ENCODE measurements around the gene HIRA. TPM values are rescaled to one million over a fixed set of nuclear protein-coding genes. Genes with fewer than 3 reads are reported as not detected.

HIRA gene
- total and polyA plus RNA-seq, 9 of the 15 experiments (the other 6 are each of a cell fraction or from before 2014, with no cell fraction given), result 0.96 to 132 (median 58.4) TPM

DNA sequence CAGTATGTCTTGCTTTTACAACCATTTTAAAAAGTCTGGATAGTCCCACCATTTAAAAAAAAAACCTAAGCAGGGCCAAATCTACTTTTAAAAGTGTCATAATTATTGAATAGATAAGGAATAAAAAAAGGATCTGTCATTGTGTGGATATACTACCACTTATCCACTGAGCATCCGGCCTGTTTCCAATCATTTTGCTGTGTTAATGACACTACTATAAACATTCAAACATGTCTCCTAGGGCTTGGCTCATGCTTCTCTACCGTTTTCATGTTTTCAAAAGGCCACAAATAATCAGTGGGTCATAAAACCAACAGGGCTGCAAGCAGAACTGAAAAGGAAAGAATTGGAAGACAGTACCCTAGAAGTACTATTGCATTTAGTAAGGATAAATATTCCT, 28.5 kb upstream of the HIRA start:
- Histone ChIP-seq H3K4me2 (ENCODE audit: insufficient read depth, low read length) (no peak overlapping the region), H3K36me3 (ENCODE audit: control insufficient read depth, insufficient read depth, low read length) (peaks cover 96% of the 10 kb centered on the region), H2AFZ (ENCODE audit: low read depth, low read length) (no peak overlapping the region), H4K20me1 (replicated peaks; ENCODE audit: control insufficient read depth, insufficient read depth, low read length) (0 out of 2 replicates have a peak, but pooled peaks cover 3% of the 10 kb centered on the region), H3K4me3 (no peak overlapping the region), H3K27ac (ENCODE audit: extremely low read depth, low read depth, low read length) (no peak overlapping the region), H3K4me1 (replicated peaks in 1 of 2; ENCODE audit: control insufficient read depth in 2 of 2, insufficient read depth in 2 of 2, low read length in 2 of 2) (no peaks in the 10 kb centered on the region), H3K27me3 (ENCODE audit: control insufficient read depth in 2 of 2, insufficient read depth in 2 of 2, low read length in 2 of 2) (no peaks in the 10 kb centered on the region), H3K79me2 (ENCODE audit: control insufficient read depth, insufficient read depth, low read length) (no peaks in the 10 kb centered on the region), H3K9ac (ENCODE audit: insufficient read depth in 1 of 2, low read depth in 2 of 2, low read length in 2 of 2) (no peak overlapping the region), H3K9me3 (replicated peaks; ENCODE audit: control insufficient read depth, insufficient read depth, low read depth, low read length) (no peaks in the 10 kb centered on the region), H3K9me1 (ENCODE audit: control insufficient read depth, insufficient read depth, low read length) (no peaks in the 10 kb centered on the region)
- DNase-seq (ENCODE audit: extremely low read depth in 1 of 4, low spot score in 3 of 4), result no peak
- no peak for FAIRE-seq
- intact Hi-C loops (cut with micrococcal nuclease), result no loop called here
- WGBS (ENCODE audit: insufficient coverage, low coverage, missing lambda C conversion rate), result 84% methylated on average over 2 of the region's 2 CpGs
- TF ChIP-seq SOX6 (IDR thresholded peaks at IDR 0.05) (no peak), CBX2 (IDR thresholded peaks at IDR 0.05; ENCODE audit: insufficient read depth, low read length, poor library complexity, severe bottlenecking) (no peak), ZNF23 (CRISPR knock-in tag; IDR thresholded peaks at IDR 0.05) (0 out of 2 replicates have a peak, but pooled peaks have one; percentile 25), HNRNPH1 (optimal IDR thresholded peaks at IDR 0.05; ENCODE audit: low read depth, low read length) (no peak), ZNF561 (CRISPR knock-in tag; conservative IDR thresholded peaks at IDR 0.05) (0 out of 2 replicates have a peak, but pooled peaks have one; percentile 10), ZNF140 (CRISPR knock-in tag; IDR thresholded peaks at IDR 0.05) (0 out of 2 replicates have a peak, but pooled peaks have one; percentile 54), ZNF436 (CRISPR knock-in tag; IDR thresholded peaks at IDR 0.05) (0 out of 2 replicates have a peak, but pooled peaks have one; percentile 5), XRCC3 (IDR thresholded peaks at IDR 0.05) (0 out of 2 replicates have a peak, but pooled peaks have one; percentile 24), ZNF586 (CRISPR knock-in tag; conservative IDR thresholded peaks at IDR 0.05) (0 out of 2 replicates have a peak, but pooled peaks have one; percentile 25)
- TF ChIP-seq, protein P1, sequence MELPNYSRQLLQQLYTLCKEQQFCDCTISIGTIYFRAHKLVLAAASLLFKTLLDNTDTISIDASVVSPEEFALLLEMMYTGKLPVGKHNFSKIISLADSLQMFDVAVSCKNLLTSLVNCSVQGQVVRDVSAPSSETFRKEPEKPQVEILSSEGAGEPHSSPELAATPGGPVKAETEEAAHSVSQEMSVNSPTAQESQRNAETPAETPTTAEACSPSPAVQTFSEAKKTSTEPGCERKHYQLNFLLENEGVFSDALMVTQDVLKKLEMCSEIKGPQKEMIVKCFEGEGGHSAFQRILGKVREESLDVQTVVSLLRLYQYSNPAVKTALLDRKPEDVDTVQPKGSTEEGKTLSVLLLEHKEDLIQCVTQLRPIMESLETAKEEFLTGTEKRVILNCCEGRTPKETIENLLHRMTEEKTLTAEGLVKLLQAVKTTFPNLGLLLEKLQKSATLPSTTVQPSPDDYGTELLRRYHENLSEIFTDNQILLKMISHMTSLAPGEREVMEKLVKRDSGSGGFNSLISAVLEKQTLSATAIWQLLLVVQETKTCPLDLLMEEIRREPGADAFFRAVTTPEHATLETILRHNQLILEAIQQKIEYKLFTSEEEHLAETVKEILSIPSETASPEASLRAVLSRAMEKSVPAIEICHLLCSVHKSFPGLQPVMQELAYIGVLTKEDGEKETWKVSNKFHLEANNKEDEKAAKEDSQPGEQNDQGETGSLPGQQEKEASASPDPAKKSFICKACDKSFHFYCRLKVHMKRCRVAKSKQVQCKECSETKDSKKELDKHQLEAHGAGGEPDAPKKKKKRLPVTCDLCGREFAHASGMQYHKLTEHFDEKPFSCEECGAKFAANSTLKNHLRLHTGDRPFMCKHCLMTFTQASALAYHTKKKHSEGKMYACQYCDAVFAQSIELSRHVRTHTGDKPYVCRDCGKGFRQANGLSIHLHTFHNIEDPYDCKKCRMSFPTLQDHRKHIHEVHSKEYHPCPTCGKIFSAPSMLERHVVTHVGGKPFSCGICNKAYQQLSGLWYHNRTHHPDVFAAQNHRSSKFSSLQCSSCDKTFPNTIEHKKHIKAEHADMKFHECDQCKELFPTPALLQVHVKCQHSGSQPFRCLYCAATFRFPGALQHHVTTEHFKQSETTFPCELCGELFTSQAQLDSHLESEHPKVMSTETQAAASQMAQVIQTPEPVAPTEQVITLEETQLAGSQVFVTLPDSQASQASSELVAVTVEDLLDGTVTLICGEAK (IDR thresholded peaks at IDR 0.05), result no peak
- TF ChIP-seq, protein P1 (CRISPR knock-in tag; IDR thresholded peaks at IDR 0.05), result 0 out of 2 replicates have a peak, but pooled peaks have one; percentile 9
- TF ChIP-seq, protein P2, sequence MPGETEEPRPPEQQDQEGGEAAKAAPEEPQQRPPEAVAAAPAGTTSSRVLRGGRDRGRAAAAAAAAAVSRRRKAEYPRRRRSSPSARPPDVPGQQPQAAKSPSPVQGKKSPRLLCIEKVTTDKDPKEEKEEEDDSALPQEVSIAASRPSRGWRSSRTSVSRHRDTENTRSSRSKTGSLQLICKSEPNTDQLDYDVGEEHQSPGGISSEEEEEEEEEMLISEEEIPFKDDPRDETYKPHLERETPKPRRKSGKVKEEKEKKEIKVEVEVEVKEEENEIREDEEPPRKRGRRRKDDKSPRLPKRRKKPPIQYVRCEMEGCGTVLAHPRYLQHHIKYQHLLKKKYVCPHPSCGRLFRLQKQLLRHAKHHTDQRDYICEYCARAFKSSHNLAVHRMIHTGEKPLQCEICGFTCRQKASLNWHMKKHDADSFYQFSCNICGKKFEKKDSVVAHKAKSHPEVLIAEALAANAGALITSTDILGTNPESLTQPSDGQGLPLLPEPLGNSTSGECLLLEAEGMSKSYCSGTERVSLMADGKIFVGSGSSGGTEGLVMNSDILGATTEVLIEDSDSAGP (CRISPR knock-in tag; IDR thresholded peaks at IDR 0.05), result 0 out of 2 replicates have a peak, but pooled peaks have one; percentile 5
- no TSS peak for BruUV-seq (replicated peaks)
- ChIA-PET CTCF (ENCODE audit: low intra/inter-chr PET ratio) (no interaction called here), POLR2A (interaction anchor here (1.0 to 13.6 kb wide), 4 partner anchors 7 to 23 kb away, joined by 4 to 148 read pairs (median 68); partner anchors contain the start of genes CDC45 and UFD1)
- ATAC-seq, result no peak
- in situ Hi-C loops (cut with MboI), result no loop called here
